K562 (cell line): Measurements from ENCODE around the gene CEP120. TPM values are rescaled to one million over a fixed set of nuclear protein-coding genes. Genes with fewer than 3 reads are reported as not detected.

Experiments
- ATAC-seq: fragments of 200-7000 bp; cut with Tn5 transposase; 3 replicates; pipeline ENCODE4 v1.9.1; 2020; ENCODE audit warnings: moderate library complexity
- BruUV-seq: library from RNA; stranded (reverse); fragments of 400-500 nt; replicated peaks from 2 replicates; lab custom pipeline; 2021; lab: Mats Ljungman, UMichigan
- CTCF ChIA-PET: fragments of 300-600 bp; formaldehyde crosslinking; extraction: SDS; loops from one replicate; lab custom pipeline; 2021; ENCODE audit warnings: low intra/inter-chr PET ratio; lab: Yijun Ruan, JAX
- POLR2A ChIA-PET: fragments of 300-600, 350-650 bp; sonication (Branson Sonifier 250); formaldehyde crosslinking; extraction: SDS; loops from one replicate; lab custom pipeline; 2021; ENCODE audit warnings: antibody characterized with exemption, inconsistent platforms; lab: Yijun Ruan, JAX
- DNase-seq, 4 experiments: peaks; one replicate each; pipeline versions ENCODE4 v3.0.0 to v3.0.0-alpha.2; 2011 to 2018; ENCODE audit warnings: low spot score in 3 of 4, mixed read lengths in 3 of 4; ENCODE audit errors: extremely low read depth in 1 of 4
- FAIRE-seq: peaks from 2 replicates; lab custom pipeline; 2011; peaks lifted over from hg19 to GRCh38; lab: Jason Lieb, UNC
- H2AFZ ChIP-seq: 2 replicates; pipeline ENCODE4 v1.6.0; 2011; ENCODE audit warnings: low read depth, low read length, control low read depth, inconsistent platforms
- H3K27ac ChIP-seq: fragments of 200-600 bp; 3 replicates; pipeline ENCODE4 v1.8.0; 2011; ENCODE audit warnings: low read depth, mild to moderate bottlenecking, control low read depth, inconsistent platforms, low read length, moderate library complexity, mixed read lengths; ENCODE audit errors: extremely low read depth
- H3K27me3 ChIP-seq, 2 experiments: fragments of 300-600 bp in 1 of 2; 2 replicates in 1 of 2; 3 replicates in 1 of 2; pipeline versions ENCODE4 v1.6.0 to v1.8.0; 2011; ENCODE audit warnings: inconsistent platforms in 2 of 2, low read length in 2 of 2, mild to moderate bottlenecking in 1 of 2, mixed read lengths in 1 of 2, moderate library complexity in 1 of 2; ENCODE audit not compliant: control insufficient read depth in 2 of 2, insufficient read depth in 2 of 2
- H3K36me3 ChIP-seq: fragments of 300-600 bp; 3 replicates; pipeline ENCODE4 v1.8.0; 2011; ENCODE audit warnings: mild to moderate bottlenecking, low read length, inconsistent platforms; ENCODE audit not compliant: control insufficient read depth, insufficient read depth
- H3K4me1 ChIP-seq, 2 experiments: fragments of 200-600 bp in 1 of 2; replicated peaks in 1 of 2; 2 replicates in 1 of 2; 3 replicates in 1 of 2; pipeline versions ENCODE4 v1.5.1 to v1.8.0; 2011; ENCODE audit warnings: inconsistent platforms in 2 of 2, low read length in 2 of 2, mild to moderate bottlenecking in 1 of 2, mixed read lengths in 1 of 2, moderate library complexity in 1 of 2; ENCODE audit not compliant: control insufficient read depth in 2 of 2, insufficient read depth in 2 of 2
- H3K4me2 ChIP-seq: 2 replicates; pipeline ENCODE4 v1.6.1; 2011; ENCODE audit warnings: low read length, control low read depth, inconsistent platforms, mixed read lengths; ENCODE audit not compliant: insufficient read depth
- H3K4me3 ChIP-seq: fragments of 200-600 bp; sonication (generic), shearing (Covaris generic); 2 replicates; pipeline ENCODE4 v1.5.1; 2016; ENCODE audit warnings: control low read depth, inconsistent platforms
- H3K79me2 ChIP-seq: fragments of 200-600 bp; 3 replicates; pipeline ENCODE4 v1.8.0; 2011; ENCODE audit warnings: low read length, inconsistent platforms; ENCODE audit not compliant: control insufficient read depth, insufficient read depth
- H3K9ac ChIP-seq, 2 experiments: 2 replicates each; pipeline versions ENCODE4 v1.6.0 to v1.6.1; 2011; ENCODE audit warnings: low read depth in 2 of 2, low read length in 2 of 2, control low read depth in 1 of 2, inconsistent platforms in 1 of 2, mild to moderate bottlenecking in 1 of 2, mixed read lengths in 1 of 2; ENCODE audit not compliant: insufficient read depth in 1 of 2
- H3K9me1 ChIP-seq: one replicate; pipeline ENCODE4 v1.6.0; 2011; ENCODE audit warnings: inconsistent platforms, mild to moderate bottlenecking, low read length, moderate library complexity; ENCODE audit not compliant: control insufficient read depth, insufficient read depth
- H3K9me3 ChIP-seq: replicated peaks from 2 replicates; pipeline ENCODE4 v1.5.1; 2011; ENCODE audit warnings: low read depth, low read length, inconsistent platforms; ENCODE audit not compliant: control insufficient read depth, insufficient read depth
- H4K20me1 ChIP-seq: replicated peaks from 2 replicates; pipeline ENCODE4 v1.6.1; 2011; ENCODE audit warnings: low read length, inconsistent platforms, mixed read lengths; ENCODE audit not compliant: control insufficient read depth, insufficient read depth
- CHD1 ChIP-seq: fragments of 200-600 bp; sonication (generic); IDR thresholded peaks from one replicate; pipeline ENCODE4 v1.6.1; 2012; ENCODE audit warnings: mild to moderate bottlenecking, moderate library complexity, low read length, inconsistent platforms
- MAFG ChIP-seq: fragments of 450-650 bp; conservative IDR thresholded peaks from 2 replicates; pipeline ENCODE4 v1.6.1; 2016; ENCODE audit warnings: missing genetic modification characterization, missing compliant biosample characterization
- SNRNP70 ChIP-seq: fragments of 200-400 bp; formaldehyde crosslinking; optimal IDR thresholded peaks from 2 replicates; pipeline ENCODE3; 2017; ENCODE audit warnings: low read depth, low read length
- SPI1 ChIP-seq: IDR thresholded peaks from 2 replicates; pipeline ENCODE4 v1.6.1; 2011; ENCODE audit warnings: low read depth, low read length, control low read depth, borderline replicate concordance
- ZFPM2 ChIP-seq: fragments of 250-450 bp; sonication (Bioruptor Pico); IDR thresholded peaks from 2 replicates; pipeline ENCODE4 v1.5.1; 2022; ENCODE audit warnings: mild to moderate bottlenecking
- ZNF217 ChIP-seq: sonication (generic); formaldehyde crosslinking; IDR thresholded peaks from 2 replicates; pipeline ENCODE4 v1.8.0; 2022; ENCODE audit warnings: mild to moderate bottlenecking, missing genetic modification reagents
- ZNF232 ChIP-seq: sonication (generic); formaldehyde crosslinking; IDR thresholded peaks from 2 replicates; pipeline ENCODE4 v1.8.0; 2022; ENCODE audit warnings: mild to moderate bottlenecking, missing genetic modification reagents
- WGBS: fragments of 100-300 bp; shearing (Covaris generic); methylation state at CpG from one replicate; pipeline ENCODE4 v1.1.6; 2016; ENCODE audit warnings: low coverage, mixed read lengths; ENCODE audit not compliant: insufficient coverage; ENCODE audit errors: missing lambda C conversion rate; 5-methylcytosine and 5-hydroxymethylcytosine counted together
- in situ Hi-C: fragments of 300-500 bp; cut with MboI; formaldehyde crosslinking; loops from 4 replicates; pipeline ENCODE4 v1.15.0; 2018; ENCODE audit warnings: inconsistent platforms, mixed read lengths
- intact Hi-C: fragments of 100-400 bp; cut with micrococcal nuclease; formaldehyde crosslinking; loops from 2 replicates; pipeline ENCODE4 v1.14.2; 2022
- polyA plus RNA-seq, 8 experiments: library from polyadenylated mRNA; depleted of rRNA in 4 of 8; stranded (reverse) in 5 of 8; unstranded in 3 of 8; fragments of >200 nt; fragmentation: Nextera tagmentation in 2 of 8; fragmentation: Illumina TruSeq in 1 of 8; extraction: Ambion mirVana in 2 of 8; extraction: Trizol in 1 of 8; gene quantifications; 2 replicates each; pipeline versions ENCODE4 v1.2.1 to v1.2.3, GENCODE V29; 2011 to 2014; ENCODE audit warnings: inconsistent platforms in 1 of 8, missing spikeins in 1 of 8
- total RNA-seq, 7 experiments: library from RNA; depleted of rRNA in 6 of 7; stranded (reverse); fragments of >200 nt in 6 of 7; fragmentation: Illumina TruSeq in 2 of 7; extraction: Trizol in 2 of 7; gene quantifications; 2 replicates each; pipeline versions ENCODE4 v1.2.1 to v1.2.3, GENCODE V29; 2011 to 2021; ENCODE audit warnings: low replicate concordance in 1 of 7
- TF ChIP-seq, protein P1 (sequence below): fragments of 200-400 bp; formaldehyde crosslinking; IDR thresholded peaks from 2 replicates; pipeline ENCODE4 v1.6.1; 2017; ENCODE audit warnings: mild to moderate bottlenecking, low read depth, low read length, moderate library complexity

The CEP120 gene
- total and polyA plus RNA-seq, 9 of the 15 experiments (the other 6 are each of a cell fraction or from before 2014, with no cell fraction given): 3.3 to 24.9 (median 14.4) TPM

DNA sequence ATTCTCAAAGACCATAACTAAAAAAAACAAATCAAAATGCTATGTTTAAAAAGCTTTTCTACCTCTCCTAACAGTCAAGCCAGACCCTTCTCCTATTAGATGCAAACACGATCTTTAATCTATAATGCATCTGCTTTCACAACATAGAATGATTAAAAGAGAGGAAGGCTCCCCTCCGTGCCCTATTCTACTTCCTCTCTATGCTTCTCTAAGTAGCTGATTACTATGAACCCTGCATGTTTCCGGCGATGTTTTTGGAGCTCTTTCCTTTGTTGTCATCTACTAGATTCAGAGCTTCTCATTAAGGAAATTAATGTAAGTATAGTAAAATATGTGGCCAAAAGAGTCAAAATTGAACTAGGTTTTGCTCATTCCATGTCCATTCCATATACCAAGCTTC lies 29.2 kb upstream of the CEP120 start:
- TF ChIP-seq ZFPM2 (CRISPR knock-in tag) (no peak), ZNF232 (CRISPR knock-in tag) (no peak), SPI1 (peak; percentile 31; the same call in 1 of the 2 replicates)
- FAIRE-seq (no peak), DNase-seq (no peak), ATAC-seq (no peak)
- H3K36me3 ChIP-seq: no peaks in the 10 kb centered on the region
- in situ Hi-C loops: no loop called here
- ChIA-PET CTCF (no interaction called here), POLR2A (no interaction called here)
- H3K27ac ChIP-seq: no peak overlapping the region
- H3K27me3 ChIP-seq: no peaks in the 10 kb centered on the region
- H3K4me2 ChIP-seq: no peak overlapping the region
- no peaks in the 10 kb centered on the region for H3K9me1 ChIP-seq
- intact Hi-C loops: no loop called here
- no TSS peak for BruUV-seq
- no peaks in the 10 kb centered on the region for H4K20me1 ChIP-seq
- H3K4me1 ChIP-seq: peaks cover 3 to 16% of the 10 kb centered on the region in 2 experiments; a peak in 2 of 5 replicates
- no peak overlapping the region for H3K9ac ChIP-seq
- 33% methylated on average over 4 of the region's 4 CpGs for WGBS
- no peaks in the 10 kb centered on the region for H3K9me3 ChIP-seq
- no peak overlapping the region for H3K4me3 ChIP-seq
- no peaks in the 10 kb centered on the region for H3K79me2 ChIP-seq
- peak overlapping the region; percentile 67 for H2AFZ ChIP-seq

DNA sequence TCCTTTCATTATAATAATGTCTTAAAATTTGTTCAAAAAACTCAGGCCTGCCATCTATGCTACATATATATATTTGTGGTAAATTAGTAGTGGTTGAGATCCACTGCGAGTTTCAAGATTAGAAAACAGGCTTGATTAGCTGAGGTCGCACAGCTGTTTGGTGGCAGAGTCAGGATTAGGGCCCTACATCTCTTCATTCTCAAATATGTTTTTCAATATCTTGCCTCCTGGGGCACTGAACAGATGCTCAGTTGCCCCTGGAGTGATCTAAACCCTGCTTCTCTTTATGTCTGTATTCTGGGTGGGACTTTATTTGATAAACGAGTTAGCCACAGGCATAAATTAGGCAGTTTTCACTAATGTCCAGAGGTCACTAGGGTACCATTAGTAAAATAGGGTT lies 27.8 kb upstream of the CEP120 start:
- Histone ChIP-seq H4K20me1 (no peaks in the 10 kb centered on the region), H3K27me3 (no peaks in the 10 kb centered on the region), H3K36me3 (no peaks in the 10 kb centered on the region), H3K9me1 (no peaks in the 10 kb centered on the region), H3K4me3 (no peak overlapping the region), H3K79me2 (no peaks in the 10 kb centered on the region), H3K27ac (no peak overlapping the region), H3K4me2 (no peak overlapping the region), H3K9ac (no peak overlapping the region), H3K4me1 (peaks cover 3 to 16% of the 10 kb centered on the region in 2 experiments; a peak in 2 of 5 replicates), H2AFZ (no peak overlapping the region), H3K9me3 (no peaks in the 10 kb centered on the region)
- intact Hi-C loops (no loop called here), in situ Hi-C loops (no loop called here)
- TF ChIP-seq, protein P1, sequence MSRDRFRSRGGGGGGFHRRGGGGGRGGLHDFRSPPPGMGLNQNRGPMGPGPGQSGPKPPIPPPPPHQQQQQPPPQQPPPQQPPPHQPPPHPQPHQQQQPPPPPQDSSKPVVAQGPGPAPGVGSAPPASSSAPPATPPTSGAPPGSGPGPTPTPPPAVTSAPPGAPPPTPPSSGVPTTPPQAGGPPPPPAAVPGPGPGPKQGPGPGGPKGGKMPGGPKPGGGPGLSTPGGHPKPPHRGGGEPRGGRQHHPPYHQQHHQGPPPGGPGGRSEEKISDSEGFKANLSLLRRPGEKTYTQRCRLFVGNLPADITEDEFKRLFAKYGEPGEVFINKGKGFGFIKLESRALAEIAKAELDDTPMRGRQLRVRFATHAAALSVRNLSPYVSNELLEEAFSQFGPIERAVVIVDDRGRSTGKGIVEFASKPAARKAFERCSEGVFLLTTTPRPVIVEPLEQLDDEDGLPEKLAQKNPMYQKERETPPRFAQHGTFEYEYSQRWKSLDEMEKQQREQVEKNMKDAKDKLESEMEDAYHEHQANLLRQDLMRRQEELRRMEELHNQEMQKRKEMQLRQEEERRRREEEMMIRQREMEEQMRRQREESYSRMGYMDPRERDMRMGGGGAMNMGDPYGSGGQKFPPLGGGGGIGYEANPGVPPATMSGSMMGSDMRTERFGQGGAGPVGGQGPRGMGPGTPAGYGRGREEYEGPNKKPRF: no peak
- TF ChIP-seq MAFG (tag): no peak
- no peak for TF ChIP-seq SNRNP70
- TF ChIP-seq ZNF217 (CRISPR knock-in tag): no peak
- TF ChIP-seq CHD1: no peak
- ATAC-seq: no peak
- no peak for FAIRE-seq
- 36% methylated on average over 3 of the region's 3 CpGs for WGBS
- no peak for DNase-seq
- CTCF ChIA-PET: no interaction called here
- POLR2A ChIA-PET: interaction anchor here (1.4 kb wide), 1 partner anchor 27 kb away, joined by 3 read pairs; the partner anchor contains the start of gene CEP120
- no TSS peak for BruUV-seq
